ENCODE results near the gene TP53.

DNA sequence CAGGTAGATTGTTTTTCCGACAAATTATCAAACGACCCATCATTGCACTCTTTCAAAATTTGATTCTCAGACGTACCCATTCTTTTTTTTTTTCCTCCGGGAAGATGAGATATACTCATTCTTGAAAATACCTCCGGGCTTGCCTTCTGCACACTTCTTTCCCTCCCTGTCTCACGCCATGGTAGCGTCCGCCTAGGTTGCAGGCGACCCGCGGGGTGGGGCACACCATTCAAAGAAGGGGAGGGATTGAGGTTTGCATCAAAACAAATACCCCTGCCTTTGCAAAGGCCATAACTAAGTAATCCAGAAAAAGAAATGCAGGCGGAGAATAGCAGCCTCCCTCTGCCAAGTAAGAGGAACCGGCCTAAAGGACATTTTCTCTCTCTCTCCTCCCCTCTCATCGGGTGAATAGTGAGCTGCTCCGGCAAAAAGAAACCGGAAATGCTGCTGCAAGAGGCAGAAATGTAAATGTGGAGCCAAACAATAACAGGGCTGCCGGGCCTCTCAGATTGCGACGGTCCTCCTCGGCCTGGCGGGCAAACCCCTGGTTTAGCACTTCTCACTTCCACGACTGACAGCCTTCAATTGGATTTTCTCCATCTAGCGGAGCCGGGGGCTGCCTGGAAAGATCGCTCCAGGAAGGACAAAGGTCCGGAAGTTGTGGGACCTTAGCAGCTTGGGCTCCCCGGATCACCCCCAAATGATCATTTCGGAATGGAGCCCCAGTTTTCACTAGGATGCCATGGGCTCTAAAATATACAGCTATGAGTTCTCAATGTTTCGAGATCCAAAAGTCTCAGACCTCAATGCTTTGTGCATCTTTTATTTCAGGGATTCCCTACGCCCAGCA lies 843 bp downstream of the TP53 start:
- peak; percentile 37 for TF ChIP-seq POLR2A (IDR thresholded peaks at IDR 0.05; ENCODE audit: low read length)
- TF ChIP-seq GATA1 (IDR thresholded peaks at IDR 0.05; ENCODE audit: low read depth, low read length), result no peak
